ENCODE measurements around the gene SV2B. TPM values are rescaled to one million over a fixed set of nuclear protein-coding genes. Genes with fewer than 3 reads are reported as not detected.
"Not testable (repeated sequence)": the region's sequence is repeated elsewhere in the genome, so short reads cannot be mapped to it uniquely, and the experiment has no call there.

The SV2B gene
- total RNA-seq, 1 donor from 2014 or later: 0.87 TPM

- no peak overlapping the region for H3K27ac ChIP-seq
- no peaks in the 10 kb centered on the region for H3K4me1 ChIP-seq
- DNase-seq (no peak), ATAC-seq (no peak)
- intact Hi-C loops (cut with DNase I): no loop called here
- TF ChIP-seq CTCF (IDR thresholded peaks at IDR 0.05): no peak
- H3K36me3 ChIP-seq: no peaks in the 10 kb centered on the region
- no peaks in the 10 kb centered on the region for H3K9me3 ChIP-seq
- no peak overlapping the region for H3K4me3 ChIP-seq
- H3K27me3 ChIP-seq: peaks cover 11% of the 10 kb centered on the region
Measured at GRCh38 chr15:91342097-91342496, 242.0 kb downstream of the SV2B start.

- H3K27me3 ChIP-seq; H3K9me3 ChIP-seq; DNase-seq; intact Hi-C loops (cut with DNase I); H3K4me3 ChIP-seq; H3K36me3 ChIP-seq; ATAC-seq; H3K4me1 ChIP-seq; H3K27ac ChIP-seq: not testable (repeated sequence)
Measured at GRCh38 chr15:91344912-91345311, 244.9 kb downstream of the SV2B start.

- Histone ChIP-seq H3K27me3 (no peaks in the 10 kb centered on the region), H3K27ac (no peak overlapping the region), H3K9me3 (no peaks in the 10 kb centered on the region), H3K36me3 (no peaks in the 10 kb centered on the region), H3K4me3 (no peak overlapping the region), H3K4me1 (no peaks in the 10 kb centered on the region)
- DNase-seq (no peak), ATAC-seq (no peak)
- intact Hi-C loops (cut with DNase I): no loop called here
- no peak for TF ChIP-seq CTCF (IDR thresholded peaks at IDR 0.05)
Measured at GRCh38 chr15:91345736-91346135, 245.7 kb downstream of the SV2B start.

GRCh38 chr15:91346259-91346658 is 246.2 kb downstream of the SV2B start:
- DNase-seq: no peak

GRCh38 chr15:91348752-91349500 is 248.9 kb downstream of the SV2B start:
- H3K4me3 ChIP-seq: no peak overlapping the region
- DNase-seq (no peak), ATAC-seq (no peak)
- H3K9me3 ChIP-seq: no peaks in the 10 kb centered on the region
- H3K27me3 ChIP-seq: no peaks in the 10 kb centered on the region
- no peak for TF ChIP-seq CTCF (IDR thresholded peaks at IDR 0.05)
- H3K4me1 ChIP-seq: no peaks in the 10 kb centered on the region
- no peaks in the 10 kb centered on the region for H3K36me3 ChIP-seq
- intact Hi-C loops (cut with DNase I): no loop called here
- H3K27ac ChIP-seq: no peak overlapping the region

More at GRCh38 chr15:91346259-91346658, 246.2 kb downstream of the SV2B start:
- Histone ChIP-seq H3K27ac (no peak overlapping the region), H3K36me3 (no peaks in the 10 kb centered on the region), H3K4me3 (no peak overlapping the region), H3K27me3 (no peaks in the 10 kb centered on the region), H3K4me1 (no peaks in the 10 kb centered on the region), H3K9me3 (no peaks in the 10 kb centered on the region)
- intact Hi-C loops (cut with DNase I): no loop called here
- no peak for ATAC-seq
- TF ChIP-seq CTCF (IDR thresholded peaks at IDR 0.05): no peak

Other genes starting within 250 kb of the SV2B start
- 104 TPM for gene FURIN, start 231.7 kb upstream of the SV2B start, total RNA-seq
- 48.0 TPM for gene FES, start 215.8 kb upstream of the SV2B start, total RNA-seq
- 94.0 TPM for gene MAN2A2, start 197.0 kb upstream of the SV2B start, total RNA-seq
- 12.4 TPM for gene HDDC3, start 167.7 kb upstream of the SV2B start, total RNA-seq
- 60.9 TPM for gene UNC45A, start 165.0 kb upstream of the SV2B start, total RNA-seq
- 8.6 TPM for gene RCCD1, start 145.4 kb upstream of the SV2B start, total RNA-seq
- 4.6 TPM for gene PRC1, start 105.7 kb upstream of the SV2B start, total RNA-seq
- gene VPS33B, start 77.7 kb upstream of the SV2B start, total RNA-seq: 14.3 TPM

All from upper lobe of right lung (tissue), 1 donor.